HG02938 (cell line): ENCODE results near the gene ITPR1.

Source experiments
- ATAC-seq: cut with Tn5 transposase; IDR thresholded peaks from one replicate; pipeline ENCODE4 v1.9.1; 2021; ENCODE audit warnings: mild to moderate bottlenecking, moderate library complexity; ENCODE audit not compliant: unreplicated experiment

Gene ITPR1

GRCh38 chr3:4529876-4530588 is 36.9 kb downstream of the ITPR1 start:
- no peak for ATAC-seq

DNA sequence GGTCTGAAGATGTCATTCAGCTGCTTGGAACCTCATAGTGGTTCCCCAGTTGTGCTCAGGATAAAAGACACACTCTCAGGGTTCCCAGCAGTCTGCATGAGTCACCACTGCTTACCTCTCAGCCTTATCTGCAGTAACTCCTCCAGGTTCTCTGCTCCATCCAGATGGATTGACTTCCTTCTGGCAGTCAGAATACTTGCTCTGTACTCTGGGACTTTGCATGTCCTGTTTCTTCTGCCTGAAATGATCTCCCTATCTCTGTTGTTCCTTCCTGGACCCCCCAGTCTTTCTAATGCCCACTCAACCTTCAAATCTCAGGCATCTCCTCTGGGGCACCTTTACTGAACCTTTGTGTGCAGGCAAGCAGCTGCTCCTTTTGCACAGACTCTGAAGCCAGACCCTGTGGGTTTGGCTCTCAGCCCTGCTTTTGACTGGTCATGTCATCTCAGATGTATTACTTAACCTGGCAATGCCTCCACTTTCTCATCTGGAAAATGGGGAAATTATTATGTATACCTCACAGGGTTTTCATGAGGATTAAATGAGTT is 38.4 kb downstream of the ITPR1 start:
- no peak for ATAC-seq

- ATAC-seq = no peak
Observed at GRCh38 chr3:4532535-4533112, 39.5 kb downstream of the ITPR1 start.

DNA sequence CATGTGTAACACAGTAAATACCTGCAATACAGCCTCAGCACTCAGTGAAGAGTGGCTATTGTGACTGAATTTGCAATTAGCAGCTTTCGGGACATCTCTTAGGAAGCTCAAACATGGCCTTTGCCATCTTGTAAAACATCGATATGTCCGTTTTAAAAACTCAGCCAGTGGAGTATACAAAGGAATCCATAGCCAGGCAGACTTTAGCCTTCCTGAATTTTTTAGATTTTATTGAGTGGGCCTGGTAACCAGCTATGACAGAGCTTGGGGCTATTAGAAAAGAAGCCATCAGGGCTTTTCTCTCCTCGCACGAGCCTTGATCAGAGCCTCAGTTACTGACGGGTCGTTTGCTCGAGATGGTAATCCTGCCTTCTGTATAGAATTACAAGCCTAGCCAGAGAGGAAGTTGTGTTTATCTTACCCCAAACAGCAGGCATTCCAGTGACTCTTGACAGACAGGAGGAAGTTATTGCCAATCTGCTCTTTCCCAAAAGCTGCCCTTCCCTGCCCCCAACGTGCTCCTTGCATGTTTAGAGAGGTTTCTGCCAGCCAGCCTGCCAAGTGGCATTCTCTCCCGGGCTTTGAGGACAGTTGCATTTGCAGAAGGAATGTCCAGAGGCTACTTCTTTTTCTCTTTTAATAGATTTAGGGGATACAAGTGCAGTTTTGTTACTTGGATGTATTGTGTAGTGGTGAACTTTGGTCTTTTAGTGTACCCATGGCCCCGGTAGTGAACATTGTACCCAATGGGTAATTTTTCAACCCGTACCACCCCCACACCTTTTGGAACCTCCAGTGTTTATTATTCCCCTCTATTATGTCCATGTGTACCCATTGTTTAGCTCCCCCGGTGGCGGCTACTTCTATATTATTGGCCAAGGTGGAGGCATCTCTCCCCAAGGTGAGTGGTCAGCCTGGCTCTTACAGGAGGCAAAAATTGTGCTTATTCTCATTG is 40.6 kb downstream of the ITPR1 start:
- ATAC-seq = no peak

DNA sequence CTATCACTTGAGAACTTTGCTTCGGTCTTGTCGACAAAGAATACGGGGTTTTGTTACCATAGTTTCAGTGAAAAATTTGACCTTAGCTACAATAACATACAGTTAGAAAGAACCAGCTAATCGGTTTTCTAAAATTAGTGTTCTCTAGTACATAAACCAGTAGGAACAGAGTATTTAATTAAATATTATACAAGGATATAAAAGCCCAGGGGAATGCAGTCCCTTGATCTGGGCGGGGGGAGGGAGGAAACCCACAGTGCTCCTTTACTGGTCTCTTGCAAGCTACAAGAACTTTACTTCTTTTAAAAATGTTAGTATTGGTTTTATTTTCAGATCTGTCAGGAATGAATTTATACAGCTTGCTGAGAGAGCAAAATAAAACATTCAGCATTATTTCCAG is 41.8 kb downstream of the ITPR1 start:
- ATAC-seq = no peak

DNA sequence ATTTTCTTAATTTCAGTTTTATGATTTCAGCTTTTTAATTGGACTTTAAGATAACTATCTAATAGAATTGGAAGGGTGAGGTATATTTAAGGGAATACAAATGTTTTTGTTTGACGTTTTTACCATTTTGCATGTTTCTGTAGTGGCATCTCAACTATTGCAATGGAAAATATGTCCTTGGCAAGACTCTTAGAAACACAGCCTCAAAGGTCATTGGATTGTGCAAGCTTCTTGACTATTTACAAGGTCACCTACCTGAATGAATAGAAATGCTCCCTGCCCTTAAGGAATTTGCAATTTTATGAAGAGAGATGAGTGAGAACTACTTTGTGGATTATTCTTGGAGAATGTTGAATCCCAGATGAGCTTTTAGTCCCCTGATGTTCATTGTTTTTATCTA is 43.1 kb downstream of the ITPR1 start:
- no peak for ATAC-seq

DNA sequence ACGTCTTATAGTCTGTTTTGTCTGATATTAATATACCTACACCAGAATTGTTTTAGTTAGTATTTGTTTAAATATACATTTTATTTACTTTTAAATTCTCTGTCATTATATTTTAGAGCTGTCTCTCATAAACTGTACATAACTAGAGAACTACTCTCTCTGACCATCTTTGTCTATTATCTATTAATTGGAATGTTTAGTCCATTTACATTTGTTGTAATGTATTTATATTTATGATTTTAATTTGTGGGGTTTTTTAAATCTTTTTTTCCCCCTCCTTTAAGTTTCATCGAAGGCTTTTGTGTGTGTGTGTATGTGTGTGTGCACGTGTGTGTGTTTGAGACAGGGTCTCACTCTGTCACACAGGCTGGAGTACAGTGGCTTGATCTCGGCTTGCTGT is 47.1 kb downstream of the ITPR1 start:
- no peak for ATAC-seq

- no peak for ATAC-seq
Observed at GRCh38 chr3:4543110-4543509, 50.0 kb downstream of the ITPR1 start.

- no peak for ATAC-seq
Observed at GRCh38 chr3:4546346-4547178, 53.4 kb downstream of the ITPR1 start.

DNA sequence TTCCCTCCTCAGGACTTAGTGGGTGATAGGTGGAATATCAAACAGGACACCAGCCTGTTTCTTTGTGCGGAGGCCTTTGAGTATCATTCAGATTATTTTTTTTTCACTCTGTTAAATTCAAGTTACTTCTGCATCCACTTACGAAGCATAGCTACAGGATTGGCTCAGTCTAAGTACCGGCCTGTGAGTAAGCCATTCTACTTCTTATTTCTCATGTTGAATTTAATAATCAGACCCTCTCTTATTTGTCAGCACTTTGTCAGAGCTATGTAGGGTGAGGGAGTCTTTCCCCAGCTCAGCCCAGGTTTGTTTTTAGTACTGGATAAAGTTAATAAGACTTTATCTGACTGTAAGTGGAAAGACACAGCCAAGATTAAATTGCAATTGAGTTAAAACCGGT is 54.7 kb downstream of the ITPR1 start:
- no peak for ATAC-seq

GRCh38 chr3:4548356-4548755 is 55.2 kb downstream of the ITPR1 start:
- no peak for ATAC-seq

- no peak for ATAC-seq
Observed at GRCh38 chr3:4548780-4549179, 55.6 kb downstream of the ITPR1 start.

GRCh38 chr3:4549896-4550295 is 56.7 kb downstream of the ITPR1 start:
- no peak for ATAC-seq

GRCh38 chr3:4551051-4551711 is 58.0 kb downstream of the ITPR1 start:
- ATAC-seq = no peak

DNA sequence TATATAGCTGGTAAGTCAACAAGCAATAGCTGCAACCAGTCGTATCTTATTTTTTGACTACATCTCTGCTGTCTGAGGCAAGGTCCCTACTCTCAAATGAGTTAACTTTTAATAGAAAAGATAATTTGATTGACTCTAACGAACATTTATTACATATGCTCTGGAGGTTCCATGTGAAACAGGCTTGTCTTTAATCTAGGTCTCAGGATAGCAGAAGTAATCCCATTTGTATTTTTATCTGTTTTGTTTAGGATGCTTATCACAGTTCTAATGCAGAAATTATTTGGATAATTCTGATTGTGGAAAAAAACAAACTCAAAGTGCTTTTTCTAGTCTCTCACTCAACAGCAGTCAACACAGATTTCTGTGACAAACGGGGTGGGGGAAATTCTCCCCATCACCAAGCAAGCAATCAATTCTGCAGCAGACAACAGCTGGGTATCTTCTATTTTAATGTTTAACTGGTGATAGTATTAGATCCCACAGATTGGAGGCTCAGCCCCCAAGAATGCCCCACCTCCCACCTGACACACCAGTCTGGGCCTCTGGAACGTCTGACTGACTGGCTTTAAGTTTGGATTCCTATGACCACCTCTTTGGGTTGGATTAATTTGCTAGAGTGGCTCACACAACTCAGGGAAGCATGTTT is 58.8 kb downstream of the ITPR1 start:
- ATAC-seq = no peak

DNA sequence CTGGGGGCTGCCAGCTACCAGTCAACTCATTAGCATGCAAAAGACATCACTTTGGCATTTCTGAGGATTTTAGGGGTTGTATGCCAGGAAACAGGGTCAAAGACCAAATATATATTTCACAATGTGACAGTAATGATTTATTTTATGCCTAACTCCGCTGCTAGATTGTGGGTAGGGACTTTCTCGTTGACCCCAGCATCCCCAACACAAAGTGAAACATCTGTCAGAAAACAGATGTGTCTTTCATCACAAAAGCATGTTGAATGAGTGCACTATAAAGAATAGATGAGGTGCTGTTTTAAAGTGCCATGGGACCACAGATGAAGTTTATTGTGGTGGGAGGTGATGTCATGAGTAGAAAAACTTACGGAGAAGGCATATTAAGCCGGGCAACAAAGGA is 59.7 kb downstream of the ITPR1 start:
- no peak for ATAC-seq

- no peak for ATAC-seq
Observed at GRCh38 chr3:4561661-4562060, 68.5 kb downstream of the ITPR1 start.

- no peak for ATAC-seq
Observed at GRCh38 chr3:4562595-4562994, 69.4 kb downstream of the ITPR1 start.

- no peak for ATAC-seq
Observed at GRCh38 chr3:4564270-4564669, 71.1 kb downstream of the ITPR1 start.
